Heart left ventricle (tissue), 13 donors: ENCODE data around the gene CD151.

ENCODE experiments used
- POLR2A ChIP-seq, 2 donors: fragments of 450-650 bp; IDR thresholded peaks; one replicate each; pipeline ENCODE4 v1.6.1; 2017; ENCODE audit warnings: antibody characterized with exemption in 2 of 2, mild to moderate bottlenecking in 2 of 2, moderate library complexity in 2 of 2
- TF ChIP-seq, protein P1 (sequence below), 12 donors: fragments of 200-600 bp; sonication (generic) in 4 of 12; IDR thresholded peaks; one replicate each; pipeline versions ENCODE4 v1.5.0 to v1.8.0; 2018 to 2022; ENCODE audit warnings: antibody characterized with exemption in 12 of 12, mild to moderate bottlenecking in 5 of 12
- donor health status: ischemic (EF 13 %, LVEDD 7.1; RV severe dilation, severe dysfunction).
- donor health status: DM: no; HTN: yes; CAD: no.
- donor health status: DM: no; HTN: no; CAD: no.
- donor health status: ischemic (EF 25% LVEDD 6.9; RV normal size, moderate dysfunction).
- donor health status: ischemic (EF 25% LVEDD 5.7; RV mildly dilated, moderate dysfunction).
- donor health status: ischemic (EF 35%, LVEDD 5.7; RV mildly dilated, moderate dysfunction).
- donor health status: nonischemic (EF 11% LVEDD 7.7; RV severe dilation, severe dysfunction).
- donor health status: DM: yes; HTN: yes; CAD: no.
- donor health status: PGD.
- donor health status: ischemic (EF 29% LVEDD 5.4; RV normal size, mild dysfunction).
- donor health status: nonischemic (EF 23%, LVEDD 6.1; RV moderate dilation, normal function).

- TF ChIP-seq, protein P1, sequence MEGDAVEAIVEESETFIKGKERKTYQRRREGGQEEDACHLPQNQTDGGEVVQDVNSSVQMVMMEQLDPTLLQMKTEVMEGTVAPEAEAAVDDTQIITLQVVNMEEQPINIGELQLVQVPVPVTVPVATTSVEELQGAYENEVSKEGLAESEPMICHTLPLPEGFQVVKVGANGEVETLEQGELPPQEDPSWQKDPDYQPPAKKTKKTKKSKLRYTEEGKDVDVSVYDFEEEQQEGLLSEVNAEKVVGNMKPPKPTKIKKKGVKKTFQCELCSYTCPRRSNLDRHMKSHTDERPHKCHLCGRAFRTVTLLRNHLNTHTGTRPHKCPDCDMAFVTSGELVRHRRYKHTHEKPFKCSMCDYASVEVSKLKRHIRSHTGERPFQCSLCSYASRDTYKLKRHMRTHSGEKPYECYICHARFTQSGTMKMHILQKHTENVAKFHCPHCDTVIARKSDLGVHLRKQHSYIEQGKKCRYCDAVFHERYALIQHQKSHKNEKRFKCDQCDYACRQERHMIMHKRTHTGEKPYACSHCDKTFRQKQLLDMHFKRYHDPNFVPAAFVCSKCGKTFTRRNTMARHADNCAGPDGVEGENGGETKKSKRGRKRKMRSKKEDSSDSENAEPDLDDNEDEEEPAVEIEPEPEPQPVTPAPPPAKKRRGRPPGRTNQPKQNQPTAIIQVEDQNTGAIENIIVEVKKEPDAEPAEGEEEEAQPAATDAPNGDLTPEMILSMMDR (IDR thresholded peaks at IDR 0.05): no peak
- TF ChIP-seq POLR2A (IDR thresholded peaks at IDR 0.05): no peak
Observed at GRCh38 chr11:813456-814096, 19.2 kb upstream of the CD151 start.
